SJSA1 (cell line): ENCODE measurements around the gene RRBP1. TPM values are rescaled to one million over a fixed set of nuclear protein-coding genes. Genes with fewer than 3 reads are reported as not detected.

Experiments
- DNase-seq, 2 experiments: peaks; one replicate each; pipeline ENCODE4 v3.0.0-alpha.2; 2015 to 2020; ENCODE audit warnings: low spot score in 2 of 2, low read depth in 1 of 2
- H3K27ac ChIP-seq: fragments of 250-450 bp; sonication (Bioruptor Pico); 2 replicates; pipeline ENCODE4 v1.5.1; 2020; ENCODE audit warnings: mild to moderate bottlenecking, moderate library complexity
- H3K27me3 ChIP-seq: fragments of 250-450 bp; sonication (Bioruptor Pico); replicated peaks from 2 replicates; pipeline ENCODE4 v1.5.1; 2020; ENCODE audit warnings: mild to moderate bottlenecking, moderate library complexity
- H3K36me3 ChIP-seq: fragments of 250-450 bp; sonication (Bioruptor Pico); 2 replicates; pipeline ENCODE4 v1.5.1; 2020; ENCODE audit warnings: mild to moderate bottlenecking
- H3K4me1 ChIP-seq: fragments of 250-450 bp; sonication (Bioruptor Pico); replicated peaks from 2 replicates; pipeline ENCODE4 v1.6.1; 2021; ENCODE audit warnings: mild to moderate bottlenecking
- H3K4me3 ChIP-seq: fragments of 250-450 bp; sonication (Bioruptor Pico); 2 replicates; pipeline ENCODE4 v1.5.1; 2020; ENCODE audit warnings: mild to moderate bottlenecking
- H3K9me3 ChIP-seq: fragments of 250-450 bp; sonication (Bioruptor Pico); replicated peaks from 2 replicates; pipeline ENCODE4 v1.5.1; 2020; ENCODE audit warnings: mild to moderate bottlenecking
- total RNA-seq: library from RNA; depleted of rRNA; stranded (reverse); fragments of >200 nt; shearing (Covaris generic); gene quantifications from 2 replicates; pipeline ENCODE4 v1.2.3, GENCODE V29; 2014

Gene RRBP1
- total RNA-seq, 1 experiment from 2014 or later = 272 TPM

DNA sequence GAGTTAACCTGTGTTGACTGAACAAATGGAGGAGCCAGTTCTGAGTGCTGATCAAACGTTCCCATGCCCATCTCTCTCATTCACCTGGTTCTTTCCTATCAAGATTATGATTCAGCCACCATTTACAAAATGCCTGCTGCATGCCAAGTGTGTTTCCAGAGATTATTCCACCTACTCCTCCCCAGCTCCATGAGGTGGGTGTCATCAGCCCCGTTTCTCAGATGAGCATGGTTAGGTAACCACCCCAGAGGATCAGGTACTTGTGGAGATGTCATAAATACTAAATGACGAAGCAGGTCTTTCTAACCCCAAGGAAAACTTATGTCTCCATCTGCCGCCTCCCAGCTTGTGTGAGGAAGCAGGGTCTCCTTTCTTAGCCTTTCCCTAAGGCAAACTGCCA is 19.8 kb upstream of the RRBP1 start:
- Histone ChIP-seq H3K27ac (no peak overlapping the region), H3K4me3 (no peak overlapping the region), H3K27me3 (no peaks in the 10 kb centered on the region), H3K9me3 (no peaks in the 10 kb centered on the region), H3K4me1 (no peaks in the 10 kb centered on the region), H3K36me3 (no peaks in the 10 kb centered on the region)
- DNase-seq = no peak

DNA sequence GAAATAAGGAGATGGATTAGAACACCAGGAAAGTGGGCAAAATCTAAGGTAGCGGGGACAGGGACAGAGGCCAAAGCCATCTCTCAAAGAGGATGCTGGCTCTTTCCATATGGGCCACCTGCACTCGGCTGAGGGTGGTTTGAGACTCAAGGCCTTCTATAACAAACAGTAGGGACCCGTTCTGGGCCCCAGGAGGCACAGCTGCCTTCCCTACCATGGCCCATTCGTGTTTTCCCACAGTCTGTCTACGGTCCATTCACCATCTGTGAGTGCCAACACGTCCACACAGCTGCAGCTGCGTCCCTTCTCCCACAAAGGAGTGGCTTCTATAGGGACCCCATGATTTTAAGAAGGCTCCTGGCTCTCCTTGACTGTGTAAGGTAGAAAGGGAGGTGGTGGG is 18.6 kb upstream of the RRBP1 start:
- Histone ChIP-seq H3K9me3 (no peaks in the 10 kb centered on the region), H3K36me3 (no peaks in the 10 kb centered on the region), H3K27me3 (no peaks in the 10 kb centered on the region), H3K4me3 (no peak overlapping the region), H3K4me1 (no peaks in the 10 kb centered on the region), H3K27ac (no peak overlapping the region)
- no peak for DNase-seq

DNA sequence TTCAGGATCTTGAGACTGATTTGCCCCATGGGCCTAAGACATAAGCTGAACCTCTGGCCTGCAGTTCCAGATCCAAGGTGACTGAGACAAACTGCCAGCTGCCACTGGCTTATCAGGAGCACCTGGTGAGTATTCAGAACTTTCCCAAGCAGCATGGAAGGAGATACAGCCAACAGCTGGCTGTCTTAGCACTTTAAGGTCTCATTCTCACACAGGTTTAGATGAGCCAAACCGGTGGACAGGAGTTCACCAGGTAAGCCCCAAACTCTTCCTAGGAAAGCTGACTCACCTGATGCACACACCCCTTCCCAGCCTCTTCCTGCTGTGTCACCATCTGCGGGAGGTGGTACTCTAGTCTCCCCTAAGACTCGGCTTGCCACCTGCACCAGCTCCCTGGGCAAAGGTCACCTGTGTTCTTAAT is 17.9 kb upstream of the RRBP1 start, which contains the start of gene BANF2:
BANF2 (plus strand) TSS at position 36 of the 421 bp plus-strand sequence. CDS start 25,060 bp downstream, outside the sequence.
- Histone ChIP-seq H3K27ac (no peak within 1 kb of the TSS), H3K36me3 (no peaks in the 10 kb centered on the region), H3K4me3 (no peak within 1 kb of the TSS), H3K27me3 (no peaks in the 10 kb centered on the region), H3K4me1 (no peaks in the 10 kb centered on the region), H3K9me3 (no peaks in the 10 kb centered on the region)
- DNase-seq = no peak

DNA sequence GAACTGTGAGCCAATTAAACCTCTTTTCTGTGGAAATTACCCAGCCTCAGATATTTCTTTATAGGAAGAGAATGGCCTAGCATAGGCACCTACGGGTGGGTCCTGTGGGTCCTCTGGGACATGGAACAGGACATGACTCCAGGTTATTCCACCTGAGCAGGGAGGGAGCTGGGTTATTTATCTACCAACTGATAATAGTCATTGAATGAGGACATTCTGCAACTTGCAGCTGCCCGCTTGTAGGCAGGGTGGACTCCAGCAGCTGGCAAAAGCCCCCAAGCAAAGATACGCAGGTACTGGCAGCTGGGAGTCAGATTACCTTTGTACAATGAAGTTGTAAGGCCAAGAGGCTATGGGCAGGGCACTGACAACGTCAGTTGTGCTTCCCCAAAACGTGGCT is 16.3 kb upstream of the RRBP1 start:
- Histone ChIP-seq H3K9me3 (no peaks in the 10 kb centered on the region), H3K4me3 (no peak overlapping the region), H3K27me3 (no peaks in the 10 kb centered on the region), H3K4me1 (no peaks in the 10 kb centered on the region), H3K27ac (no peak overlapping the region), H3K36me3 (no peaks in the 10 kb centered on the region)
- DNase-seq = no peak

DNA sequence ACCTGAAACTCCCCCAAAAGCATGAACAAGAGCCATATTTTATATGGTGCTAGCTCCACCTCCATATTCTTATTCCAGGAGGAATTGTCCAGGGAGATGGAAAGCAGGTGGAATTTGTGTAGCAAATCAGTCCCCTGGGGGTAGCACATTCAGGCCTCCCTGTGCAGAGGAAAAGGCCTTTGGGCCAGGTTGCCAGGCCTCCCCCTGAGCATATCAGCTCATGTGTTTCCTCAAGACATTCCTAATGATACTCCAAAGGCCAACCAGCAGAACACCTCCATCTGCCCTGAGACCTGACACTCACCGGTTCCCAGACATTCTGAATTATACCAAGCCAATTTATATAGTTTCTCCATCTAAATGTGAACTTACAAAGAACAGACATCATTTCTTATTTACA is 15.1 kb upstream of the RRBP1 start:
- H3K36me3 ChIP-seq = no peaks in the 10 kb centered on the region
- no peaks in the 10 kb centered on the region for H3K9me3 ChIP-seq
- no peaks in the 10 kb centered on the region for H3K4me1 ChIP-seq
- no peaks in the 10 kb centered on the region for H3K27me3 ChIP-seq
- no peak overlapping the region for H3K4me3 ChIP-seq
- no peak for DNase-seq
- H3K27ac ChIP-seq = no peak overlapping the region

DNA sequence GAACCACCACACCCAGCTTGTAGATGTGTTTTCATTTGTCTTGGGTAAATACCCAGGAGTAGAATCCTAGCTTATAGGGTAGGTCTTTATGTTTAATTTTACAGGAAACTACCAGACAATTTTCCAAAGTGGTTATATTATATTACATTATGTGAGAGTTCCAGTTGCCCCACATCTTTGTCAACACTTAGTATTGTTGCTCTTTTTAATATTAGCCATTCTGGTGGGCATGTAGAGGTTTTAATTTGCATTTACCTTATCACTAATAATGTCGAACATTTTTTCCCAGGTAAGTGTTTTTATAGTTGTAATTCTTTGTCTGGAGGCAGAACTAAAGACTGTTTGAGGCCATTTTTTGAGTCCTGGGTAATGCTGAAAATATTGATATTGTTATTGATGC is 14.2 kb upstream of the RRBP1 start:
- H3K4me3 ChIP-seq = no peak overlapping the region
- no peak overlapping the region for H3K27ac ChIP-seq

DNA sequence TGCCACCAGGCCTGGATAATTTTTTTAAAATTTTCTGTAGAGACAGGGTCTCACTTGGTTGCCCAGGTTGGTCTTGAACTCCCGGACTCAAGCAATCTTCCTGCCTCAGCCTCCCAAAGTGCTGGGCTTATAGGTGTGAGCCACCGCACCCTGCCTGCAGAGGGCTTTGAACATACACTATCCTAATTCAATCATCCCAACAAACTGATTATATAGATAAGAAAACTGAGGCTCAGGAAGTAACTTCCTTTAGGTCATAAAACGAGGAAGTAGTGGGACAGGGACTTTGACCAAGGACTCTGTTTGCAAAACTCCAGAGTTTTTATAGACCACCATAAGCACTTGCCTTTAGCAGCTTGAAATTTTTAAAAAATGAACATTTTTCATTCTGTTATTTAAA is 12.7 kb upstream of the RRBP1 start:
- Histone ChIP-seq H3K4me1 (peaks cover 16% of the 10 kb centered on the region), H3K27me3 (no peaks in the 10 kb centered on the region), H3K9me3 (no peaks in the 10 kb centered on the region), H3K27ac (no peak overlapping the region), H3K4me3 (no peak overlapping the region), H3K36me3 (no peaks in the 10 kb centered on the region)
- DNase-seq = no peak

More for the DNA sequence above, 14.2 kb upstream of the RRBP1 start:
- 0 out of 2 replicates have a peak, but pooled peaks cover 3% of the 10 kb centered on the region for H3K4me1 ChIP-seq
- no peaks in the 10 kb centered on the region for H3K36me3 ChIP-seq
- no peaks in the 10 kb centered on the region for H3K9me3 ChIP-seq
- H3K27me3 ChIP-seq = no peaks in the 10 kb centered on the region
- DNase-seq = no peak

DNA sequence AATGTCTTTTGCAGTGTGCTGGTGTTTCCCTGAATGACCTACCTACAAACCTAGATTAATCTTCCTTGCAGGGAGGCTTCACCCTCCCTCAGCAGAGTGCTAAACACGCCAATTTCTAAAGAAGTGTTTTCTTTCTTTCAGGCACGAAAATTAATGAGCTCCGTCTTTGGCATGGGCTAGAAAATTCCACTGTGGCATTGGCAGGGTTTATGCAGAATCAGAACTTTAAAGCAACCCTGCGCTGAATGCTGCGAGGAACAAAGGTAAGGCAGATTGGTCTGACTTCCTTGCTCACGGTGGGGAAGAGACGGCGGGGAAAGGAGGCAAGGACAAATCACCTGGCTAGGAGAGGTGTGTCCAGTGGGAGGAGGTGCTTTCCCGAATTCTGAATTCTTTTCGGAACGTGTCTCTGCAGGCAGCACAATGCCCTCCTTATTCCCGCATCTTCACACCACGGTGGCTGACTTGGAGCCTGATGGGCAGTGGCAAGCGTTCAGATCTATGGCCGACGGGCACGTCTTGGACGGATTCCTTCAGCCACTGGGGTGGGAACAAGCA is 11.5 kb upstream of the RRBP1 start:
- peaks cover 29% of the 10 kb centered on the region for H3K4me1 ChIP-seq
- H3K4me3 ChIP-seq = no peak overlapping the region
- no peak for DNase-seq
- no peaks in the 10 kb centered on the region for H3K36me3 ChIP-seq
- H3K9me3 ChIP-seq = no peaks in the 10 kb centered on the region
- H3K27ac ChIP-seq = no peak overlapping the region
- no peaks in the 10 kb centered on the region for H3K27me3 ChIP-seq

DNA sequence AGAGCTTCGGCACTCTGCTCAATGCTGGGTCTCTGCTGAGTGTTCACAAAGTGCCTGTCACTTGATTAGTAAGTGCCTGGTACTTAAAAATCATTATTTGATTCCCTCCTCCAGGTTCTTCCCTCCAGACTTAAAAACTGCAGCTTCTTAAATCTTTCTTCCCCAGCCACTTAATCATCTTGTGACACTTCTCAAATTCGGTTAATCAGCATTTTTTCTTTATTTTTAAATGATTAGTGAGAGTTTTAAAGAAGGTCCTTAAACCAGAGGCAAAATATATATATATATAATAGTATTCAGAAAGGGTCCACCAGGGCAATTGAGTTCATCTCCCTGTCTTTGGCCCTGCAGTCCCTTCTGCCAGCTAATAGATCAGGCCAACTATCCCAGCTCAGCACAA is 9.7 kb upstream of the RRBP1 start:
- peaks cover 31% of the 10 kb centered on the region for H3K4me1 ChIP-seq
- no peak overlapping the region for H3K27ac ChIP-seq
- no peak overlapping the region for H3K4me3 ChIP-seq
- H3K27me3 ChIP-seq = no peaks in the 10 kb centered on the region
- H3K9me3 ChIP-seq = no peaks in the 10 kb centered on the region
- no peak for DNase-seq
- H3K36me3 ChIP-seq = no peaks in the 10 kb centered on the region

DNA sequence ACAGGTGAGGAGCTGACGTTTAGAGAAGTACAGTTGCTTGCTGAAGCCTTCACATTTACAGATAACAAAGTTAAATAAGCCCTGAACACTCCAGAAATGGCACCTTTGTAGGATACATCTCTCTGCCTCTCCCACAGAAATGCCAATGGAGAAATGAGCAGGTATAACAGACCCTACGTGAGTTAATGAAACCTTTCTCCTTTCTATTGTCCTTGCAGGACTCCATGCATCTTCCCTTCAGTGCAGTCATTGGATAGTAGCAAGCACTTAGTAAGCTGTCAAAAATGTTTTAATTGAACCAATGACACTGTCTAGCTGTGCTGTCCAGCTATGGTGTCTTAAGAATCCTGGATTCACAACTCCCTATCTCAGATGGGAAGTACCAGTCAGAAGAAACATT is 8.1 kb upstream of the RRBP1 start:
- no peaks in the 10 kb centered on the region for H3K36me3 ChIP-seq
- H3K4me3 ChIP-seq = no peak overlapping the region
- no peaks in the 10 kb centered on the region for H3K9me3 ChIP-seq
- H3K27ac ChIP-seq = no peak overlapping the region
- no peaks in the 10 kb centered on the region for H3K27me3 ChIP-seq
- peaks cover 31% of the 10 kb centered on the region for H3K4me1 ChIP-seq
- DNase-seq = no peak

DNA sequence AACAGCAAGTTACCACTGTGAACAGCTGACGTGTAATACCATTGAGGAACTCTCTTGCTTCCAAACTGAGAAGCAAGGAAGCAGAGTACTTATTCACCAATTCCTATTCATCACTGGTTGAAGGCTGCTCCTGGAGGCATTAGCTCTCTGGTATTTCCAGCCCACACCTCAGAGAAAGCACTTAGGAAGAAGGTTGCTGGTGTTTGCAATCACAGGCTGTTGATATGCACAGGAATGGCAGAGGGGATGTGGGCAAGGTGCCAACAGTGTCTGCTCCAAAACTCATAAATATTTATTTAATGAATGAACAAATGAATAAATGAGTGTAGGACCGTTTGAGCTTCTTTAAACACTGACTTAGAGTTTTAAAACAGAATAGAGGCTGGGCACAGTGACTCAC is 6.9 kb upstream of the RRBP1 start:
- DNase-seq = peak; percentile 81 to 84
- Histone ChIP-seq H3K9me3 (no peaks in the 10 kb centered on the region), H3K4me1 (peaks cover 31% of the 10 kb centered on the region), H3K4me3 (no peak overlapping the region), H3K27ac (peak overlapping the region; percentile 27), H3K36me3 (no peaks in the 10 kb centered on the region), H3K27me3 (no peaks in the 10 kb centered on the region)

DNA sequence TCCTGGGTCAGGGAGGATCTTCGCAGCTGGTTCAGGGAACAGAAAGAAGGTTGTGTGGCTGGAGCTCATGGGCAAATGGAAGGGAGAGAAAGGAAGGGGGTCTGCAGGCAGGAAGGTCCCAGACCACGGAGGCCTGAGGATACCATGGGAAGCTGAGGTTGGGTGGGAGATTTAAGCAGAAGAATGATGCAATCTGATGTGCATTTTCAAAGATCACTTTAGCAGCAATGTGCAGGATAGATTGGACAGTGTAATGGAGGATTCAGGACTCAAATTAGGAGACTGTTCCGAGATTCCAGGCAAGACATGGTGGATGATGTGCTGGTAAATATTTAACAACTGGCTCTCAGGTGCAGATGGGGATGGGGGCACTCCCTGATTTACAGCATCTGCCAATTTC is 5.8 kb upstream of the RRBP1 start:
- no peaks in the 10 kb centered on the region for H3K27me3 ChIP-seq

DNA sequence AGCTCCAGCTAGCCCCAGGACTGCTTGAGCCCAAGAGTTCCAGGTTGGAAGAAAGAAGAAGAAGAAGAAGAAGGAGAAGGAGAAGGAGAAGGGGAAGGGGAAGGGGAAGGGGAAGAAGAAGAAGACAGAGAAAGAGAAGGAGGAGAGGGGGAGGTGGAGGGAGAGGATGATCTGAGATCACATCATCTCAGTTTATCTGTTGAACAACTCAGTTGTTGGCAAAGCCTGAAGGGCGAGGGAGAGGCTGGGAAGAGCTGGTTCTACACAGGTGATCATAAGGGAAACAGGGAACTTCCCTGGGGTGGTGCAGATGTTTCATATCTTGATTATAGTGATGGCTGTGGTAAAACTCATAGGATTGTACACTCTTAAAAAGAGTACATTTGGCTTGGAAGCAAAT is 3.1 kb upstream of the RRBP1 start:
- H3K9me3 ChIP-seq = no peaks in the 10 kb centered on the region
- H3K4me1 ChIP-seq = peaks cover 27% of the 10 kb centered on the region

More for the DNA sequence above, 5.8 kb upstream of the RRBP1 start:
- Histone ChIP-seq H3K4me3 (no peak overlapping the region), H3K27ac (no peak overlapping the region), H3K9me3 (no peaks in the 10 kb centered on the region), H3K36me3 (no peaks in the 10 kb centered on the region), H3K4me1 (peaks cover 33% of the 10 kb centered on the region)
- no peak for DNase-seq

DNA sequence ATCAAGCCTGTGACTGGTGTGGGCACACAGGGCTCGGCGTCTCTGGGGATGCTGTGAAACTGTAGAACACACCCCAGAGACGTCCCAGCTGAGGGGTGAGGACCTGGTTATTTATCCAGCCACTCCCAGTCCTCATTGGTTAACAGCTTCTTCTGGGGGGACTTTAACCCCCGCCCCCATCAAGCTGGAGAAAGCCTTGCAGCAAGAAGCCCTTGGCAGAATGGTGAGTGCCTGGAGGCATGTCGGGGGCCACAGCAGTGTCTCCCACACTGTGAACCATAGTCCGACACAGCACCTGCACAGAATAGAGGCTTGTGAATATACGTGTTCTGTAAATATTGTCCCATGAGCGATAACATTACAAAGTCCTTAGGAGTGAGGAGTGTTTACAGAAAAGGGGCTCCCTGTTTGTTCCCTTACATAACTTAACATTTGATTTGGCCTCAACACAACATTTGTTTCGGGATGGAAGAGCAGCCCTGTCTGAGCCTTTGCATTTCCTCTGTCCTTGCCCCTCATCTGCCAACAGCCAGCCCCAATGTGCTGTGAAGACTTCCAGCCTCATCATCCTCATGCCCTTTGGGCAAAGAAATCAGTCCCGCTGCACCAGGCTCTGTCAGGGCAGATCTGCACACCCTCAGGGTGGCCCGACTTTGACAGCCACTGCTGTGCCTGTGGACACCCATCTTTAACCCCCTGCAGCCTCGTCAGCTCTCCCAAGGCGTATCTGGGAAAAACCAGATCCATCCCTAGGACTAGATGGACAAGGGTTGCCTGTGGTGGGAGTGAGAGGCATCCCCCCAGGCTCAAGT is 2.2 kb upstream of the RRBP1 start:
- Histone ChIP-seq H3K27ac (no peak overlapping the region), H3K4me3 (no peak overlapping the region), H3K36me3 (peaks cover 24% of the 10 kb centered on the region), H3K27me3 (no peaks in the 10 kb centered on the region), H3K4me1 (peaks cover 27% of the 10 kb centered on the region), H3K9me3 (no peaks in the 10 kb centered on the region)
- no peak for DNase-seq

More for the DNA sequence above, 3.1 kb upstream of the RRBP1 start:
- Histone ChIP-seq H3K4me3 (no peak overlapping the region), H3K27ac (no peak overlapping the region), H3K27me3 (no peaks in the 10 kb centered on the region), H3K36me3 (peaks cover 15% of the 10 kb centered on the region)
- DNase-seq = no peak
